GM12892 (cell line): Measurements from ENCODE around the gene ZNF385A.

Source experiments
- POLR2A ChIP-seq: IDR thresholded peaks from 2 replicates; pipeline ENCODE4 v1.6.1; 2011; ENCODE audit warnings: low read depth, low read length, control low read depth
- POLR2AphosphoS5 ChIP-seq: IDR thresholded peaks from 2 replicates; pipeline ENCODE4 v1.6.1; 2011; ENCODE audit warnings: low read depth, low read length, control low read depth

DNA sequence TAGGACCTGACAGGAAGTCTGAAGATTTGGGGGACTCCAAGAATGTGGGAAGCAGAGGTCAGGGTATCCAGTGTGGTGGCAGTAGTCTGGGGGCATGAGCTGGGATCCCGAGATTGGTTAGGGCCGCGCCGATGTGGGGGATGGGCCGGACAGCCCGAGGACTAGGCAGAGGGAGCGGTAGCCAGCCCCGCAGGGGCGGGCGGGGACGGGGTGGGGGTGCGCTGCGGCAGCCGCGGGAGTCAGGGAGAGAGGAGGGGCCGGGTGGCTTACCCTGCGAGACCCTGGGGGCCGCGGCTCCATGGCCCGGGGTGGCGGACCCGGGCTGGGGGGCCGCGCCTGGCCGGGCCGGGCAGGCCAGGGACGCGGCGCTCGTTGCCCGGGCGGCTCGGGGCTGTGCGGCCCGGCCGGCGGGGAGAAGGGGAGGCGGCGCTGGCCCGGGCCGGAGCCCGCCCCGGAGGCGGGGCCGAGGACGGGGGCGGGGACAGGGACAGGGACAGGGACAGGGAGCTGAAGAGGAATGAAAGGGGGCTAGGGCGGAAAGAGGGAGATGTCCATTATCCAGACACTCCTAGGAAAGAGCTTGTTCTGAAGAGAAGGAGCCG lies 5.6 kb downstream of the ZNF385A start:
- TF ChIP-seq POLR2AphosphoS5 (no peak), POLR2A (no peak)
